ENCODE data around the gene SLC5A2. TPM values are rescaled to one million over a fixed set of nuclear protein-coding genes. Genes with fewer than 3 reads are reported as not detected.
"Not testable (repeated sequence)": the region's sequence is repeated elsewhere in the genome, so short reads cannot be mapped to it uniquely, and the experiment has no call there.

Gene SLC5A2
- polyA plus RNA-seq, 4 donors, result 18.9 to 65.6 (median 43.6) TPM

DNA sequence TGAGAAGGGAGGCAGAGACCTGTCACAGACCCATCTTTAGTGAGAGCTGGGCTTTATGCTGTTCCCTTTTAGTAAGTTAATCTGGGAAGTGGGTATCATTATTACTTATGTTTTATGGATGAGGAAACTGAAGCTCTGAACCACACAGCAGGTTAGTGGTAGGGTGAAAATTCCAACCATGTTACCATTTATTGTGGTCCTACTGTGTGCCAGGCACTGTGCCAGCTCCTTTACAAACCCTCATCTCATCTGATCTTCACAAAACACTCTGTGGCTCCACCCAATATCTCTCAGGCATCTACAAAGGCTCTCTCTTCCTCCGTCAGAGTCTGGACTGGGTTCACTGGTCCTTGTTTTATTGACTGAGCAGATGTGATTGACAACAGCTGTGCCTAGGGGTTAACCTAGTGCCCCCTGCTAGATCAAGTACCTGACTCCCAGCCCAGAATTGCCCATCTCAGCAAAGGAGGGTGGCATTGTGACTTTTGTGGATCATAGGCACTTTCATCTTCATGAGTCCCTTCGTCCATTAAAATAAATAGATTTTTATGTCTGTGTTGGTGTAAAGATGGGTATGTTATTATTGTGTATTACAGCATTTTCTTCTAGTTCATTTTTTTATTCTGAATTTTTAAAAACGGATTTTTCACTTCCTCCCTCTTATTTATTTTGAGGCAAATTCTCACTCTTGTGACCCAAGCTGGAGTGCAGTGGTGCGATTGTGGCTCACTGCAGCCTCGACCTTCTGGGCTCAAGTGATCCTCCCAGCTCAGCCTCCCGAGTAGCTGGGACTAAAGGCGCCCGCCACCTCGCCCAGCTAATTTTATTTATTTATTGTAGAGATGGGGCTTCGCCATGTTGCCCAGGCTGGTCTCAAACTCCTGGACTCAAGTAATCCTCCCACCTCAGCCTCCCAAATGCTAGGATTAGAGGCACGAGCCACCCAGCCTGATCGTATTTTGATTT lies 7.9 kb upstream of the SLC5A2 start:
- no peak for DNase-seq (ENCODE audit: low read depth in 4 of 4, low spot score in 3 of 4)

DNA sequence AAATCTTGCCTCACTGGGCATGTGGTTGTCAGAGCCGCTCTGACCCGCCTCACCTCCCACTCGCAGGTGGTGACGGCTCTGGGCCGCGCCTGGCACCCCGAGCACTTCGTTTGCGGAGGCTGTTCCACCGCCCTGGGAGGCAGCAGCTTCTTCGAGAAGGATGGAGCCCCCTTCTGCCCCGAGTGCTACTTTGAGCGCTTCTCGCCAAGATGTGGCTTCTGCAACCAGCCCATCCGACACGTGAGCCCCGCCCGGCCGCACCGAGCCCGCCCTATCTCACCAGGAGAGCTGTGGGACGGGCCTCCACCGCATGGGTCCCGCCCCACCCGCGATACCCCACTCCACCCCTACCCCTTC lies 7.0 kb upstream of the SLC5A2 start:
- no peak for DNase-seq (ENCODE audit: low read depth in 4 of 4, low spot score in 3 of 4)

DNA sequence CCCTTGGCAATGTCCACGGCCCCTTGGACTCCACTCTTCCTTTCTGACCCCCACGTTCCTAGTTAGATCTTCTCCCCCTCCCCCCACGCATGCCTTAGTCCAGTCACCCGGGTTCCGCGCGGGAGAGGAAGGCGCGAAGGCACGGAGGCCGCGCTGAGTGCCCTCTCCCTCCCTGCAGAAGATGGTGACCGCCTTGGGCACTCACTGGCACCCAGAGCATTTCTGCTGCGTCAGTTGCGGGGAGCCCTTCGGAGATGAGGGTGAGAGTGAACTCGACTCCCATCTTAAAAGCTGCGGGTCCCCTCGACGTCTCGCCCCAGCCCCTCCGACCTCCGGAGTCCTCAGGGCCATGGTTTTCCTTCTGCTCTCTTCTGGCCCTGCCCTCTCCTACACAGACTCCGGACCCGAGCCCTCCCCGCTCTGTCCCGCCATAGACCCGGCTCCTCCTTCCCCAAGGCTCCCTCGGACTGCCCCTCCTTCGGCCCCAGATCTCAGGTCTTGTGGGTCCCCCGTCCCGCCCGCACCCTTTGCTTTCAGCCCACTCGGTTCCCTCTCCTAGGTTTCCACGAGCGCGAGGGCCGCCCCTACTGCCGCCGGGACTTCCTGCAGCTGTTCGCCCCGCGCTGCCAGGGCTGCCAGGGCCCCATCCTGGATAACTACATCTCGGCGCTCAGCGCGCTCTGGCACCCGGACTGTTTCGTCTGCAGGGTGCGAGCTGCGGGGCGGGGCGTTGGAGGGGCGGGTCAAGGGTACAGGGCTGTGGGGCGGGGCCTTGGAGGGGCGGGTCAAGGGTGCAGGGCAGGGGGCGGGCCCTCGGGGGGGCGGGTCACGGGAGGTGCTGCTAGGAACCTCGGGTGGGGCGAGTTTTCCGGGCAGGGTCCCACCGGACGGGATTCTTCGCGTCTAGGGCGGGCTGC lies 6.4 kb upstream of the SLC5A2 start:
- no peak for DNase-seq (ENCODE audit: low read depth in 4 of 4, low spot score in 3 of 4)

DNA sequence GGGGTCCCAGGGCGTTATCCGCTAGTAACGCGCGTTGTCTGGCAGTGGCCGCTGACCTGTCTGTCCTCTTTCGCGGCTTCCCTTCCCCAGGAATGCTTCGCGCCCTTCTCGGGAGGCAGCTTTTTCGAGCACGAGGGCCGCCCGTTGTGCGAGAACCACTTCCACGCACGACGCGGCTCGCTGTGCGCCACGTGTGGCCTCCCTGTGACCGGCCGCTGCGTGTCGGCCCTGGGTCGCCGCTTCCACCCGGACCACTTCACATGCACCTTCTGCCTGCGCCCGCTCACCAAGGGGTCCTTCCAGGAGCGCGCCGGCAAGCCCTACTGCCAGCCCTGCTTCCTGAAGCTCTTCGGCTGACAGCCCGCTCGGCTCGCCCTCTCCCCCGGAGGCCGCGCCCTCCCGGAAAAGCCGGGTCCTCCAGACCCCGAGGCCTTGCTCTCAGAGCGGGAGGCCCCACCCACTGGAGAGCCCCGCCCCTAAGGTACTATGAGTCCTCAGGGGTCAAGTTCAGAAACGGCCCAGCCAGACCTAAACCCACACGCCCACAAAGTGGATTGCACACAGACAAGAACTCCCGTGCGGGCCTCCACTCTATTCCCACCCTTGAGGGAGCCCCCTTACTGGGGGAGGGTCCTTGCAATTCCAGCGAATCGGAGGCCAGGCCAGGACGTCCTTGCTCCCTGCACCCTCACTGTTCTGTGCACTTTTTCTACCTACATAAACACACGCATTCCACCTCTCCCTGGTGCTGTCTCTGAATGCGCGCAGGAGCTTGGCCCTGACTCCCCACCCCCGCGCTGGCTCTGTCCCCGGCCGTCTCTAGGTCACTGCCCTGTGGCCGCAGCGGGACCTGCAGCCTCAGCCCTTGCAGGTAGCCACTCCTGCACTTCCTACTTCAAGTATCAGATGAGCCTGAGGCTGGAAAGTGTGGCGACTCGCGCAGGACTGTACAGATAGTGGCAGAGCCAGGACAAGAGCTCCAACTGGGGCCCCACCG lies 5.4 kb upstream of the SLC5A2 start:
- DNase-seq (ENCODE audit: low read depth in 4 of 4, low spot score in 3 of 4), result no peak

DNA sequence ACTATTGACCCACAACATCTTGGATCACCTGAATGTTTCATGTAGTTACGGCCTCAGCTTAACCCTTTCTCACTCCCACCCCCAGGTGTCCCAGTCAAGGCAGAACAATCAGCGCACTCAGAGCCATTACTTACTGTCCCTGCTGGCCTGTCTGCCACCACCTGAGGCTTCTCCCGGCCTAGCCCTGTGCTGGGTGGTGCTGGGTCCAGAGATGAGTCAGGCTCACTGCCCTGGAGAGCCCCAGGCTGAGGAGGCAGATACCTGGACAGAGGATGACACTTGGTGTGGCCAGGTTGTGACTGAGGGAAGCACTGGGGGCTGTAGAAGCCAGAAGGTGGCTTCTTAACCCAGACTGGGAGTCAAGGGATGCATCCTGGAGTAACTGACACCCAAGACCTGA lies 4.0 kb upstream of the SLC5A2 start:
- no peak for DNase-seq (ENCODE audit: low read depth in 4 of 4, low spot score in 3 of 4)

DNA sequence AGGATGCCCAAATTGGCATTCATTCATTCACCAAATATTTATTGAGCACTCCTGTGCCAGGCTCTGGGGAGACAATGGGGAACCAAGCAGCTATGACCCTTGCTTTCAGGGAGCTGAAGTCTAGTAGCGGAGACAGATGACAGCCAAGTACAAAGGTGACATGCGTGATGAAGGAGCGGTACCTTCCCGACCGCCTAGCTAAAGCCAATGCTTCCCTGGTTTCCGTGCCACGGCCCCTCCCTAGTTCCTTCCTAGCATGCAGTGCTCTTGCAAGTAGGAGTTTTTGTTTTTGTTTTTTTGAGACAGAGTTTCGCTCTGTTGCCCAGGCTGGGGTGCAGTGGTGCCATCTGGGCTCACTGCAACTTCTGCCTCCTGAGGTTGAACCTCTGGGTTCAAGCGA lies 3.2 kb upstream of the SLC5A2 start:
- no peak for DNase-seq (ENCODE audit: low read depth in 4 of 4, low spot score in 3 of 4)

DNA sequence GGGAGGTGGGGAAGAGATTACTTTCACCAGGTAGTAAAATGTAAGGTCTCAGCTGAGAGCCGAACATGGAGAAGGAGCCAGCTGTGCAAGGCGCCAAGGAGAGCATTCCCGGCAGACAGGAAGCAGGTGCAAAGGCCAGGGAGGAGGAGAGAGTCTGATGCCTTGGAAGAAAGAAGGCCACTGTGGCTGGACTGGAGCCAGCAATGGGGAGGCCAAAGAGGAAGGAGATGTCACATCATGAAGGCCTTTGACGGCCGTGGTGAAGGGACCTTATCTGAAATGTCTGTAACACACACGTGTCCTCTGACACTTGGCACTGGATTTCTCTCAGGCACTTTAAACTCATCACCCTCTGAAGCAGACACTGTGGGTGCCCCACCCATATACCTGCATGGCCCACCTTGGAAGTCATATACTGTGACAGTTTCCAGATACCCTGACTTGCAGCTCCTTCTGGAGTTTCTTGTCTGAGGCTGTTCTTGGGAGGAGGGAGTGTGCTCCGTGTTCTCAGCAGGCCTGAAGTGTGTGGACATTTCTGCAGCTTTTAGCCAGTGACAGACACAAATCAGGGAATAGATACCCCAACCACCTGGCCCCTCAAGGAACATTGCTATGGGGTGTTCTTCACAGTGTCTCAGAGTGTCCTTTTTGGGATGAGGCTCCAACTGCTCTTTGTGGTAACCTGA lies 1.9 kb upstream of the SLC5A2 start:
- DNase-seq (ENCODE audit: low read depth in 4 of 4, low spot score in 3 of 4), result no peak

DNA sequence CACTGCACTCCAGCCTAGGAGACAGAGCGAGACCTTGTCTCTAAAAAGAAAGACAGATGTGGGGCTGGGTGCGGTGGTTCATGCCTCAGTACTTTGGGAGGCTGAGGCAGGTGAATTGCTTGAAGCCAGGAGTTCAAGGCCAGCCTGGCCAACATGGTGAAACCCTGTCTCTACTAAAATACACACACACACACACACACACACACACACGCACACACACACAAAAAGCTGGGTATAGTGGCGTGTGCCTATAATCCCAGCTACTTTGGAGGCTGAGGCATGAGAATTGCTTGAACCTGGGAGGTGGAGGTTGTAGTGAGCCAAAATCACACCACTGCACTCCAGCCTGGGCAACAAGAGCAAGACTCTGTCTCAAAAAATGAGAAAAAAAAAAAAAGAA lies 1.1 kb downstream of the SLC5A2 start:
- DNase-seq (ENCODE audit: low read depth in 4 of 4, low spot score in 3 of 4), result not testable (repeated sequence)

DNA sequence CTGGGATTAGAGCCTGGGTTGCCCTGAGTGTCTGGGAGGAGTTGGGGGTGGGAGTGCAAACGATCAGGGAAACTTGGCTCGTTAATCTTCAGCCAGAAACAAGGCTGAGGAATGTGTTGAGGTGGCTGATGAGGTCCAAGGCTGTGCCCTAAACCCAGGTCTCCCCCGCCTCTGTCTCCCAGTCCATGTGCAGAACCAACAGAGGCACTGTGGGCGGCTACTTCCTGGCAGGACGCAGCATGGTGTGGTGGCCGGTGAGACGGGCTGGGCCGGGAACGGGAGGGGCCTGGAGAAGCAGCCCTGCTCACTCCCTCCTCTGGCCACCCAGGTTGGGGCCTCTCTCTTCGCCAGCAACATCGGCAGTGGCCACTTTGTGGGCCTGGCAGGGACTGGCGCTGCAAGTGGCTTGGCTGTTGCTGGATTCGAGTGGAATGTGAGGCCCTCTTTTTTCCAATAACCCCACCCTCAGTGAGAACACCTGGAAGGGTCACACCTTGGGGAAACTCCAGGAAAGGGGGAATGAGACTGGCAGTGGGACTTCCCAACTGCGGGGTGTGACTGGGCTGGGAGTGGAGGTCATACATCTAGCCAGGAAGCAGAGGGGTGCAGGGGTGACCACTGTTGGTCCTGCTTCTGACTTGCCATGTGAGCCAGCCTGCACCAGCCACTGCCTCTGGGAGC lies 1.7 kb downstream of the SLC5A2 start:
- DNase-seq (ENCODE audit: low read depth in 4 of 4, low spot score in 3 of 4), result no peak

DNA sequence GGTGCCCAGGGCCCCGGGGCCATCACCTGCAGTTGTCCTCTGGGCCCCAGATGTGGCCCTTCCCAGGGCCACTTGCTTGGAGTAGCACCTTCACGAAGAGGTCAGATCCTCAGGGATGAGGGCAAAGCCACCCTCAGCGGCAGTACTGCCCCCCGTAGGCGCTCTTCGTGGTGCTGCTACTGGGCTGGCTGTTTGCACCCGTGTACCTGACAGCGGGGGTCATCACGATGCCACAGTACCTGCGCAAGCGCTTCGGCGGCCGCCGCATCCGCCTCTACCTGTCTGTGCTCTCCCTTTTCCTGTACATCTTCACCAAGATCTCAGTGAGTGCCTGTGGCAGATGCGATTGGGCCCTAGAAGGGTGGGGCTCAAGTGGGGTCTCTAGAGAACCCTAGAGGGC lies 2.6 kb downstream of the SLC5A2 start:
- DNase-seq (ENCODE audit: low read depth in 4 of 4, low spot score in 3 of 4), result no peak

DNA sequence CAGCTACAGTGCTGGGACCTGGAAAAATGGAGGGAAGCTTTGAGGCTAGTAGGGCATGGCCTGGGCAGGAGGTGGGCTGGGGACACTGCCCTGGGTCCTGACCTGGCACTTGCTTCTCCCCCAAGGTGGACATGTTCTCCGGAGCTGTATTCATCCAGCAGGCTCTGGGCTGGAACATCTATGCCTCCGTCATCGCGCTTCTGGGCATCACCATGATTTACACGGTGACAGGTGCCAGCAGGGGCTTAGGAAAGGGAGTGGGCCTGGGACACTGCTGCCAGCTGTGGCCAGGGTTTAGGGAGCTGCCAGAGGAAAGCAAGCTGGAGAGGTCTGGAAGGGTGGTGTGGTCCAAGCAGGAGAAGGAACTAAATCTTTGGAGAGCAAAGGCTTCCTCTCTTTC lies 3.1 kb downstream of the SLC5A2 start:
- no peak for DNase-seq (ENCODE audit: low read depth in 4 of 4, low spot score in 3 of 4)

DNA sequence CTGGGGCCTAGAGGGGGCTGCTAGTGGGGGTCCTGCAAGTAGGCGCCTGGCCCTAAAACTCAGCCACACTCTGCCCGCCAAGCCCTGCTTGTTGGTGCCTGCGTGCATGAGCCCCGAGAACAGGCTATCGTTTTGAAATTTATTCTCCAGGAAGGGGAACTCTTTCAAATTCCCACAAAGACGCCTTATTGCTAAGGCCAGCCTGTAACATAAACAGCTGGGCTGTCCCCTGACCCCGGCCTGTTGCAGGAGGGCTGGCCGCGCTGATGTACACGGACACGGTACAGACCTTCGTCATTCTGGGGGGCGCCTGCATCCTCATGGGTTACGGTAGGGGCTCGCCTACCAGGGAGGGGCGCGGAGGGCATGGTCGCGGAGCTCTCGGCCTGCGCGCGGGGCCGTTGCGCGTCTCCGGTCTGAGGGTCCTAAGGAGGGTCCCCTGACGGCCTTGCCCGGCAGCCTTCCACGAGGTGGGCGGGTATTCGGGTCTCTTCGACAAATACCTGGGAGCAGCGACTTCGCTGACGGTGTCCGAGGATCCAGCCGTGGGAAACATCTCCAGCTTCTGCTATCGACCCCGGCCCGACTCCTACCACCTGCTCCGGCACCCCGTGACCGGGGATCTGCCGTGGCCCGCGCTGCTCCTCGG lies 4.3 kb downstream of the SLC5A2 start:
- DNase-seq (ENCODE audit: low read depth in 4 of 4, low spot score in 3 of 4), result no peak

DNA sequence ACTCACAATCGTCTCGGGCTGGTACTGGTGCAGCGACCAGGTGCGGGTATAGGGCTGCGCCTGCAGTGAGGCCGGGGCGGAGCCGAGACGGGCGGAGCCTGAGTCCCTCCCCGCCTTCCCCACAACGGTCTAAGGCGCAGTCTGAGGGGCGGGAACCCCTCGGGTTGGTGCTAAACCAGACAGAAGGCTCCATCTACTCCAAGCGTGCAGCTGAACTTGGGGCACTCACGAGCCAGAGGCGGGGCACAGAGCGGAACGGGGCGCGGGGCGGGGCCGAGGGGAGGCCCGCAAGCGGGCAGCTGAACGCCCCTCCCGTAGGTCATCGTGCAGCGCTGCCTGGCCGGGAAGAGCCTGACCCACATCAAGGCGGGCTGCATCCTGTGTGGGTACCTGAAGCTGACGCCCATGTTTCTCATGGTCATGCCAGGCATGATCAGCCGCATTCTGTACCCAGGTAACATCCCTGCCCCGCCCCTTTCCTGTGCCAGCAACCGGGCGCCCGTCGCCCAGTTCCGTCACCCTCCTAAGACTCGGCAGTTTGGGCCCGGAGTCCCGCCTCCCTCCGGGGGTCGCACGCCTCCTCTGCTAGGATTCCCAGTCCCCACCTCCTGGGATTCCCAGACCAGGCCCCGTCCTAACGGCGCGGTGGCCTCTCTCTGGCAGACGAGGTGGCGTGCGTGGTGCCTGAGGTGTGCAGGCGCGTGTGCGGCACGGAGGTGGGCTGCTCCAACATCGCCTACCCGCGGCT lies 5.0 kb downstream of the SLC5A2 start:
- no peak for DNase-seq (ENCODE audit: low read depth in 4 of 4, low spot score in 3 of 4)

DNA sequence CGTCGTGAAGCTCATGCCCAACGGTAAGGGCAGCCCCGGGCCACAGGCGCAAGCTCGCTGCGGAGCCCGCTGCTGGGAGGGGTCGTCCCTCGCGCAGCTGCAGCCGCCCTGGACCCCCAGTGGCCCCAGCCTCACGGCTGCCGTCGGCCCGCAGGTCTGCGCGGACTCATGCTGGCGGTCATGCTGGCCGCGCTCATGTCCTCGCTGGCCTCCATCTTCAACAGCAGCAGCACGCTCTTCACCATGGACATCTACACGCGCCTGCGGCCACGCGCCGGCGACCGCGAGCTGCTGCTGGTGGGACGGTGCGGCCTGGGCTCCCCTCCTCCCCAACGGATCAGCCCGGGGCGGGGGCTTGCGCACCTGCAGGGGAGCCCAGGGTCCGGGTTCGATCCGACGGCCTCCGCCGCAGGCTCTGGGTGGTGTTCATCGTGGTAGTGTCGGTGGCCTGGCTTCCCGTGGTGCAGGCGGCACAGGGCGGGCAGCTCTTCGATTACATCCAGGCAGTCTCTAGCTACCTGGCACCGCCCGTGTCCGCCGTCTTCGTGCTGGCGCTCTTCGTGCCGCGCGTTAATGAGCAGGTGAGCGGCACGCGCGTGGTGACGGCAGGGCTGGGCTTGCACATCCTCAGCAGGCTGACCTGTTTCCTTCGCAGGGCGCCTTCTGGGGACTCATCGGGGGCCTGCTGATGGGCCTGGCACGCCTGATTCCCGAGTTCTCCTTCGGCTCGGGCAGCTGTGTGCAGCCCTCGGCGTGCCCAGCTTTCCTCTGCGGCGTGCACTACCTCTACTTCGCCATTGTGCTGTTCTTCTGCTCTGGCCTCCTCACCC lies 5.8 kb downstream of the SLC5A2 start:
- no peak for DNase-seq (ENCODE audit: low read depth in 4 of 4, low spot score in 3 of 4)

DNA sequence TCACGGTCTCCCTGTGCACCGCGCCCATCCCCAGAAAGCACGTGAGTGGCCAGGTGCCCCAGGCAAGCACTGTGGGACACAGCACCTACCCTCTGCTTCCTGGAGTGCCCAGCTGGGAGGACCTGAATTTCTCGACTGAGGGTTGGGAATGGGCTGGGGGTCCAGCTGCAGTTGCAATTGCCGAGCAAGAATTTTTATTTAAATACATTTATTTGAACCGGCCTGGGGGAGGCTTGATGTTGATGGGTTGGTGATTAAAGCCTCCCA lies 6.3 kb downstream of the SLC5A2 start:
- no peak for DNase-seq (ENCODE audit: low read depth in 4 of 4, low spot score in 3 of 4)

DNA sequence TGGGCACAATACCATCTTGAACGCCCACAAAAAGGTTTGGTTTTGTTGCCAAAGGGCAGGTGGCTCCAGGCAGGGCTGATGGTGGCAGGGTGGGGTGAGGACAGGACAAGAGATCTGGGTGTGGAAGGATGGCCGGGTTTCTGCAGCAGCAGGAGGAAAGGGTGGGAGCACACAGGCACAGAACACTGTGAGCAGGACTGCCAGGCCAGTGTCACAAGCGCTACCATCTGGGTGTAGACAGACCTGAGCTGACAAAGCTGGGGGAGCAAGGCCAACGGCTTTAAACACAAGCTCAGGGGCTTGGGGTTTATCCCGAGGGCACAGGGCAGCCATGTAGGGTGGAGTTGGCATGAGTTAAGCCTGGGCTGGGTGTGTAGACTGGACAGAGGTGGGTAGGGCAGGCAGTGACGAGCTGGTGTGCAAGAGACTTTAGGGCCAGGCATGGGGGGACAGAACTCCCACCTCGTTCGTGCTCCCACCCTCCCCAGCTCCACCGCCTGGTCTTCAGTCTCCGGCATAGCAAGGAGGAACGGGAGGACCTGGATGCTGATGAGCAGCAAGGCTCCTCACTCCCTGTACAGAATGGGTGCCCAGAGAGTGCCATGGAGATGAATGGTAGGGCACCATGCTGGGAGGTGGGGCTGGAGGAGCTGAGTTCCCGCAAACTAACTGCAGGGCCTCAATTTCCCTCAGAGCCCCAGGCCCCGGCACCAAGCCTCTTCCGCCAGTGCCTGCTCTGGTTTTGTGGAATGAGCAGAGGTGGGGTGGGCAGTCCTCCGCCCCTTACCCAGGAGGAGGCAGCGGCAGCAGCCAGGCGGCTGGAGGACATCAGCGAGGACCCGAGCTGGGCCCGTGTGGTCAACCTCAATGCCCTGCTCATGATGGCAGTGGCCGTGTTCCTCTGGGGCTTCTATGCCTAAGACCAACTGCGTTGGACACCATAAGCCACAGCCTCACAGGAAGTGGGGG lies 7.0 kb downstream of the SLC5A2 start:
- no peak for DNase-seq (ENCODE audit: low read depth in 4 of 4, low spot score in 3 of 4)
